Measurements from ENCODE around the gene TGM5.
"Not testable (repeated sequence)": the region's sequence is repeated elsewhere in the genome, so short reads cannot be mapped to it uniquely, and the experiment has no call there.

Gene TGM5

DNA sequence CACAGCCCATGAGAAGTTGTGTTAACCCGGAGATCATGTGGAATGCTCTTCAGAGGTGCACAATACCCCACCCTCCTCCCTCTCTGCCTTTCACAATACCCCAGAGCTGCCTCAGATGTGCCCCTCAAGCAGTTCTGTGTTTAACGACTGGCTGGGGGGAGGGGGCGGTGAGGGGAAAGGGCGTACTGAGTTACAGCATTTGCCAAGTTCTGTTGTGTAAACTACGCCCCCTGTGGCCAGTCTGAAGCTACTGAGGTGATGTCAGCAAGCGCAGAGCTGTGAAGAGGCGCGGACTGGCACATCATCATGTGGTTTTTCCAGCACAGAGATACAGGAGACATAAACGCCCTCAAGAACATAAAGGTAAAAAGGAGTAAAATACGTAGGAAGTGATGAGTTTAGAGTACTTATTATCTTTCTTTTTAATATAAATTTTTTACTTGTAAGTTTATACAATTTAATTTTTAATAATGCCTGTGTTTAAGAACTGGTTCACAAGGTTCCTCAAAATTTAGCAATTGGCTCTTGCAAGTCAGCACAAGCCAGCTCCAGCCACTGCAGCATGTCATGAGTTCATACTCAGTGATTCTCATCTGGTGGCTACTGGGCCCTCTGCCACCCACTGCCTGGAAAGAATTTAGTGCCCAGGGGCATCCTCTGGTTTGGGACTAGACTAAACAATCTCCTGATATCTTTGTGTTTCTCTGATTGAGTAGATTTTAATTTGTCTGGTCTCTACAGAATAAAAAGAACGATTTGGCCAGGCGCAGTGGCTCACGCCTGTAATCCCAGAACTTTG is 47.6 kb downstream of the TGM5 start:
- DNase-seq (ENCODE audit: low read depth, low spot score), result no peak

DNA sequence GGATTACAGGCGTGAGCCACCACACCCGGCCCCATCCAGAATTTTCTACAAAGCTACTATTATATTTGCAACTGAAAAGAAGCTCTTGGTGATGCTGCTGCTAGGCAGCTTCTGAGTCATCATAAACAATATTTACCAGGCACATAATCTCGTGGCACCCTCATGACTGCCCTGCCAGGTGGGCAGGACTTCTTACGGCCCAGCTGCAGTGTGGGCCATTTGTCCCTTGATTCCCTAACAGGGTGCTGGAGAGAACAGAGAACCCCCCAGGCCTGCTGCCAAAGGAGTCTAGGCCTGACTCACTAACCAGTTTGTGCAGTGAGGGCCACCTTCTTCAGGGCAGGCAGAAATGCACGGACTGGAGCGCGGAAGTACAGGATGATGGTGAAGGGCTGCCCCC is 50.8 kb downstream of the TGM5 start:
- DNase-seq (ENCODE audit: low read depth, low spot score), result no peak

DNA sequence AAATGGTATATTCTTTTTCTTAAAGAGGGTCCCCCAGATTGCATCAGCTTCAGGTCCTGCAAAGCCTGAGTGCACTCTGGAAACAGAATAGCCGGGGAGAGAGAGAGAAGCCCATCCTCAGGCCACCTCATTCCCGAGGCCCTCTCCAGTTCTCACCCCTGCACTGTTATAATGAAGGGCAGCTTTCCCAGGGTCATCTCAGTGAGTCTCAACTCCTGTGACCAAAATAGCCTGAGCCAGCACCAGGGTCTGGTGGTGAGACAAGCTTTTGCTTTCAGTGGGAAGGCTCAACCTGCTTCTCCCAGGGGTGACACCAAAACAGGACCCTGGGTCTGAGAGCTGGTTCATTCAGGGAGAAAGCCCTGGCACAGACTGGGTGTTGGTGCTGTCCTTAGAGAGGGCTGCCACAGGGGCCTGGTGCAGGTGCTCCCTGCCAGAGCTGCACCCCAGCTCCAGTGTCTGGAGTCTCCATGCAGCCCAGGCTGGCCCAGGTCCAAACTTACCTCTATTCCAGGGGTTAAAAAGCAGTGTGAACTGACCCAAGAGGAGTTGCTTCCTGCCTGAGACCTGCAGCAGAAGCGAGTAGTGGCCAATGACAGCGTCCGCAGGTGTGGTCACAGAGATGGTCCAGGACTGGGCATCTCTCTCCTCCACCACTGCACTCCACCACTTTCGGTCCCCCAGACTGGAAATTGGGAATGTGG is 52.0 kb downstream of the TGM5 start:
- DNase-seq (ENCODE audit: low read depth, low spot score), result no peak

DNA sequence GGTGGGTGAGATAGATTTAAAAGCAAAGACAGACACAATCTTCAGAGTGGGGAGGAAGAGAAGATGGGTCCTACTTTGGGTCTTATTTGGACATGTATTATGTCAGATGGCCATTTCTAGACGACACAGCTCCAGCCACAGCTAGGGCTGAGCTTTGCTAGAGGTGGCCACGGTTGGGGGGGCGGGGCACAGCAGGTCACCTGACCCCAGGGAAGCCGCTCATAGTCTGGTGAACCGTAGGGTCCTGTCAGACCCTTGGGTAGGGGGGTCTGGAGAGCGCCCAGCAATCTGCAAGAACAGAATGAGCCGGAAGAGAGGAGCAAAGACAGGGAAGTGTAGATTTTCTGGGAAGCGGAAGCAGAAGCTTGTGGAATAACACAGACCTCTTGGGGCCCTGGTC is 52.6 kb downstream of the TGM5 start:
- DNase-seq (ENCODE audit: low read depth, low spot score), result no peak

DNA sequence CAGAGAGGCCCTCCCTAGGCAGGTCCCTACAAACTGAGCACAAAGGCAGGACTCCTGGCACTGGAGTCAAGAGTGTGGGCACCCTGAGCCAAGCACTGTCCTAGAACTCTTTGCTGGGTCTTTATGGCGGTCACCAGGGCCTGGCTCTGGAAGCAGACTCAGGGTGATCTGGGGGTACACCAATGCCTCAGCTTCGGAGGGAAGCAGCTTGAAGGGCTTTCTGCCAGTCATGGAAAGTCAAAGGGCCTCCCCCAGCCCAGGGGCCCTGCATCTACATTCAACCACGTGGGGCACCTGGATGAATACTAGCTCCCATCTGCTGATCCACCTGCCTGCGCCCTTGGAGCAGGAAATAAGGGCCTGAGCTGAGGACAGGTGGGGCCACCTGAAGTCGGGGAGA is 53.3 kb downstream of the TGM5 start:
- DNase-seq (ENCODE audit: low read depth, low spot score), result no peak

DNA sequence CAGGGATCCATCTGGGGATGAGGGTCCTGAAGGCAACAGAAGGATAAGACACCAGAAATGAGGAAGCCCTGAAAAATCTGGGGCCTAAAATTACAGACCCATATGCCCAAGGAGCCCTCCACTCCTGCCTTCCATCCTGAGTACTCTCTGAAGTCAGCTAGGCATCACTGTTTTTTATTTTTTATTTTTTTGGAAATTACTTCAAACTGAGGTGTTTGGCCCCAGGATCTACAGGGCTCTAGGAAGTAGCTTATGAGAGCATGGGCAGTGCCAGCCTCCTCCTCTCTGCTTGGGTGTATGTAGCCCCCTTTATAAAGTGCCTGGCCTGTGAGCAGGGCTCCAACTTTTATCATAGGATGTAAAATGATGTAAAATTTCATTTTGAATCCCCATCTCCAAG is 53.8 kb downstream of the TGM5 start:
- no peak for DNase-seq (ENCODE audit: low read depth, low spot score)

DNA sequence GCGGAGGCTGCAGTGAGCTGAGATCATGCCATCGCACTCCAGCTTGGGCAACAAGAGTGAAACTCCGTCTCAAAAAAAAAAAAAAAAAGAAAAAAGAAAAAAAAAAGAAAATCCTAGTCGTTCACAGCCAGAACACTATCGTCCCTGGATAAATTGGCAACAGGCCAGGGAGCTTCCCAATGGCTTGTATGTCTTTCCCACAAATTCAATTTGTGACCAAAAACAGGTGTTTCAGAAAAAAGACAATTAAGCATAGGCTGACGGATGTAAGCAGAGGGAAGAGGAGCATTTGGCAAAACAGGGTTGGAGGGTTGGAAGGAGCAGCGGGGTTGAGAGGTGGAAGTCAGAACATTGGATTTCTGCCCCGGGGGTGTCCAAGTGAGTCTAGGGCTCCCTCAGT is 54.4 kb downstream of the TGM5 start:
- DNase-seq (ENCODE audit: low read depth, low spot score), result no peak

DNA sequence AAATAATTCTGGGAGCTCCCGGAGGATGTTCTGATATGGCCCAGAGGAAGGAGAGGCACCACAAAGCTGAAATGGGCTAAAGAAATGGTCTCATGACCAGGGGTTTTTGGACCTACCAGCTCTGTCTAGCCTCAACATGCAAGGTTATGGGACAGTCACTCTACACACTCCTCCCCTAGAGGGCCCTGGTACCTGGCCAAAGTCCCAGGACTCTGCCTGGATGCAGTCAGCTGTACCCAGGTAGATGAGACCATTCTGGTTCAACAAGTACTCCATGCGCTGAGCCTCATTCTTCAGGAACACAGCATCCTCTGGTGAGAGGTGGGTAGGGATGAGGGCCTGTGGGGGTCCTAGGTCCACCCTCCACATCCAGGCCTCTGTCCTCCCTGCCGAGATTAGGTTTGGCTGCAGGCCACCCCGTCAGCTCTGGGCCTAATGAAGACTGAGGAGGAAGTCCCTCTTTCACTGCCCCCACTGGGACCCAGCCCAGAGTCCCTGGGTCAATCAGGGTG is 55.4 kb downstream of the TGM5 start:
- DNase-seq (ENCODE audit: low read depth, low spot score), result no peak

DNA sequence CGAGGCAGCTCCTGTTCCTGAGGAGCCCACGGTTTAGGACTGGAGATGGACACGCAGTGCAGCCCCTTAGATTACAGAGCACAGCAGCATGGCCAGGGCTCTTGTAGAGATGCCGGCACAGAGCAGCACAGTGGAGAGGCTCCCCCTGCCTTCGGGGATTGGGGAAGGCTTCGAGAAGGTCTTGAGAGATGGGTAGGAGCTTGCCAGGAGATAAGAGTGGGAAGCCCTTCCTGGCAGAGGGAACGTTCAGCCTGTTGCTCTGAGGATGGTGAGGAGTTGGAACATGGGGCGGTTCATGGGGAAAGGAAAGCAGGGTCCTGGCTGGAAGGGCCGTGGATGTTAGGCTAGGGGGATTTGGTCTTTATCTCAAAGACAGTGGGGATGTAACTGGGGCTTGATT is 55.9 kb downstream of the TGM5 start:
- no peak for DNase-seq (ENCODE audit: low read depth, low spot score)

DNA sequence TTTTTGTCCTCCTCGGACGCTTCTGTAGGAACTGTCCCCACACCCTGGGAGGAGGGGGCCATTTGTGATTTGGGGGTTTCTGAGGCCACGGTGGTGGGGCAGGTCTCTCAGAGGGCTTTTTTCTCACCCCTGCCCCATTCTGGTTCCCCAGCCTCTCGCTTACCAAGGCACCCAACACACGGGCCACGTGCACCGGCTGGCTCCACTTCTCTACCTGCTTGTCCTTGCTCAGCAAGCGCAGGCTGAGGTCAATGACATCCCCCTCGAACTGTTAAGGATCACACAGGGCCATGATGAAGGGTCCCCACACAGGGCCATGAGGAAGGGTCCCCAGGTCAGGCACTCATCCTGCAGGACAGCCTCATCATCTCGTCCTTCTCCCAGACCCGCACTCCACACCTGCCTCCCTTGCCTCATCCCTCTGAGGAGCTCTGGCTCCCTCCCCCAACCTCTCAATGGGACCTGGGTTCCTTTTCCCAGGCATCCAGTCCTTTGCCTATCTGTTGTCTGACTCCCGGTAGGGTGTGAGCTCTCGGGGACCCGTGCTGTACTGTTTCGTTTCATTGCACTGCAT is 56.5 kb downstream of the TGM5 start:
- DNase-seq (ENCODE audit: low read depth, low spot score), result no peak

DNA sequence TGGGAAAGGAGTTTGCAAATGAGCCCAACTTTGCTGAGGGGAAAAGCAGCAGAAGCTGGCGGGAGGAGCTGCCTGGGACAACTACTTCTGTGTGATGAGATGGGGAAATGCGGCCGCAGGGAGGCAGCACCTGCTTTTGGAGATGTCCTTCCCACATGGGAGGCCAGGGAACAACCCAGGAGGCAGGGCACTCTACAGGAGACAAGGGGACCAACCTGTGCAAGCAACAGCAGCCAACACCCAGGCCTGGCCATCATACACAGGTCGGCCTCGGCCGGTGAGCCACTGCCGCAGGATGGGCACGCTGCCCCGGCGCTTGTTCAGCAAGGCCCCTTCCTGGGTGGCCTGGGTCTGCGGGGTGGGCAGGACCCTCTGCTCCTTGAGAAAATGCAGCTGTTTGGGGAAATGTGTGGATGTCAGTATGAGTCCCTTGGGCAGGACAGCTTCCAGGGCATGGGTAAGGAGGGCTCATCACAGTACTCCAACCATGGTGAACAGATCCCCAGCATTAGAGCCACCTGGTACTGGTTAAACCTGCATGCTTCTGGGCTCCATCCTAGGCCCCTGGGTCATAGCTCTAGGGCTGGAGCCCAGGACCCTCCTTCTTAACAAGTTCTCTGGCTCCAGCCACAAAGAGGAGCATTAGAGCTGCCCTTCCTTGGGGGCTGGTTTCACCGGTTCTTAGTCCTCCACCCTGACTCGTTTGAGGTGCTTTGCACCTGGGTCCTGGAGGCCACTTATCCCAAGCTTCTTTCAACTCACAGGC is 57.5 kb downstream of the TGM5 start:
- DNase-seq (ENCODE audit: low read depth, low spot score), result no peak

DNA sequence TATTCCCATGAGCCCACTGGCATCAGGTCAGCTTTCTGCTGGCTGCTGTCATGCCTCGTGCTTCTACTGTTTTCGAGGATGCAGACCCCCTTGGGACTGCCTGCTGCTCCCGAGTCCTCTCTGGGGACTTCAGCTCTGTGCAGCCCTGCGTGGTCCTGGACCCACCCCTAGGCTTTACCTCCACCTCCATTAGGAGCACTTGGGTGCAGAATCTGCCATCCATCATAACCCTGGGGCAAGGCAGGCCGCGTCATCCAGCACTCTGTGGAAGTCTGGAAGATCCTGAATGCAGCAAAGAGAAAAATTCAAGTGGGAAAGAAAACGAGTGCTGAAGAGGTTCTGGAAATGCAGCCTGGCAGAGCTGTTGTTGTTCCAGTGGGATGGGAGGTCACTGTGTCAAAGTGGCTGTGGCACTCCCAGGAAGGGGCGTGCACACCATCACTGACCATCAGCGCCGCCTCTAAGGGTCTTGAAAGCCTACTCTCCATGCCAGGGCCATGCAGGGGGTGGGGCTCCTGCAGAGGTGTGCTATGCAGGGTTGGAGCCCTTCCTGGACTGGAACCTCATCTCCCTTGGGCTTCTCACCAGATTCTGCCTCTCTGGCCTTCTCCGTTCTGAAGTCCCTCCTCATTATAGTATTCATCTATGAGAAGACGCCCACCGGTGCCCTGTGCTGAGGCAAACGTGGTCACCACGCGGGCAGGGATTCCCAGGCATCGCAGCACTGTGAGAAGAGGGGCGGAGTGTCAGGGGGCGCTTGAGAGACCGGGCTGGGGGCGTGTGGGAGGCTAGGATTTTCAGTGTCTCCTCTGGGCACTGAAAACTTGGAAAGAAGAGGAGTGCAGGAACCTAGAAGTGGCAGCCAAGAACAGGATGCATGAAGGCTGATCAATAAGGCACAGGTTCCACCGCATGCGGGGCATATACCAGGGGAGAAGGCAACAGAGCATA is 58.4 kb downstream of the TGM5 start:
- no peak for DNase-seq (ENCODE audit: low read depth, low spot score)

DNA sequence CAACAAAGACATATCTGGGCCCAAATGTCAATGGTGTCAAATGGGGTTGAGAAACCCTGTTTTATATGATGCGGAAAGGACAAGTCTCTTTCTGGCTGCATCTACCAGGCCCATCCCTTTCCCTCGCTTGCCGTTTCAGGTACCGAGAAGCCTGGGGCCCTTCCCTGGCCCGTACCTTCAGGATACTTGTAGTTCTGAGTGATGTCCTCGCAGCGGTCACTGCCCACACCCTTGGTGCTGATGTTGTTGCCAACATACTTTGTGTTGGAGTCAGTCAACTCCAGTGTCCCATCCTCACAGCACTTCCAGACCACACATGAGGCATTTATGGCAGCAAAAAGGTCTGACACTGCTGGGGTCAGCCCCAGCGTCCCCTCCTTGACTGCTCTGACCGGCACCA is 59.7 kb downstream of the TGM5 start:
- DNase-seq (ENCODE audit: low read depth, low spot score), result no peak

DNA sequence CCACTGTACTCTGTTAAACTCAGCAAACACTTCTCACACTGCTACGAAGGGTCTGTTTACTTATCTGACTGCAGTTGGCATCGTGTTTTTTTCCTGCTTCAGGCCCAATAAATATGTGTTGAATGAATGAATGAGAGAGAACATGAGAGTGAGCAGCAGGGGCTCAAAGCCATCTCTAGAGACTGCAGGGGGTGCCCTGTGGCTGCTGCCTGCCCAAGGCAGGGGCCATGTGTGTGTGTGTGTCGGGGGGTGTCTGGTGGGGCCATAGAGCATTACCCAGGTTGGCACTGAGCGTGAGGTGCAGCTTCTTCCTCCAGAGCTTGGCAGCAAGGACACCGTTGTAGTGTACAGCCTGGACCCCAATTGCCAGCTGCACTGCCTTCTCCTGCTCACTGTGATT is 60.7 kb downstream of the TGM5 start:
- no peak for DNase-seq (ENCODE audit: low read depth, low spot score)

DNA sequence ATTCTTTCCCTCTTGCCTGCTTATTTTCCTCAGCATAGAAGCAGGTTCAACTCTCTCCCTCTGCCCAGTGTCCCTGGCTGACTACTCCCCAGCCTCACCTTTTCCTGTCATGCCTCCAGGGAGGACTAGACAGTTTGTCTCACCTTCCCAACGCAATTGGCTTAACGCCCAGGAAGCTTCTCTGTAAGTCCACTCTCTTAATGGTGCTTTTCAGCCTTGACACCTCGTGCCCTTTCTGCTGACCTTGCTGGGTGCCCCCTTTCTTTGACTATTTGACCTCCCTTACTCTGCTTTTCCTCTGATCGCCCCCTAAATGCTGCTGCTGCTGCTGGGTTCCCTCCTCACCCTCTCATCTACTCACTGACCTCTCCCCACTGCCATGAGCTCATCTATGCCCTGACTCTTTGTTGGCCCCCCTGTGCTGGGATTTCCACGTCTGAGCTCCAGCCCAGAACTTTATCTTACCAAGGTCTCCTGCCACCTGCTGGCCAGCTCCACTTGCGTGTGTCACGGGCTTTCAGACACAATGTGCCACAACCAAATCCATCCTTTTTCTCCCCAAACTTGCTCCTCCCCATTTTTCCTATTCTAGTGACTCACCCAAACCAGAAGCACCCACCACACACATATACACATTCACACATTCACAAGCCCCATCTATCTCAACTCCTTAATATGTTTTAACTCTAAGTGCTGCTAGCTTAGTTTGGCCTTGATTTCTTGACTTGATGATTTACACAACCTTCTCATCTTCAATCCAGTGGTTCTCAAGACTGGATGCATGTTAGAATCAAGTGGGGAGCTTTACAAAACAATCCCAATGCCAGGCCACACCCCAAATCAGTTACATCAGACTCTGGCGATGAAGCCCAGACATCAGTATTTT is 62.5 kb downstream of the TGM5 start:
- DNase-seq (ENCODE audit: low read depth, low spot score), result no peak

DNA sequence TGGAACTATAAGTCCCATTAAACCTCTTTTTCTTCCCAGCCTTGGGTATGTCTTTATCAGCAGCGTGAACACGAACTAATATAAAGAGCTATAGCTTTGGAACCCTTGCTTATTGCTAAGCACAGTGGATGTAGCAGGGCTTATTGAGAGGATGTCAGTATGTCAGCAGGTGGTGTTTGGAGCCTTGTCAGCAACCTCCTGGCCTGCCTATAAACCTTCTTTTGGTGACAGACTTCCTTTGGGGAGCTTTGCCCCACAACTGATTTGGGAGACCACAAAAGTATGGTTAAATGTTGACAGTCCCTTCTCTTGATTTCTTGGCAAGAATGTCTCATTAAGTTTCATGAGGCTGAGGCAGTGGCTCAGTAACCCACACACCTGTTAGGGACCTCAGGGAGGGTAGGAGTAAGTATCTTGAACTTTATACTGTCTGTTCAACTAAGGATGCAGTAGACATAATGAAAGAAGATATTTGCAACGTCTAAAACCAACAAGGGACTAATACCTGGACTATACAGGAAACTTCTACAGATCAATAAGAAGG is 66.7 kb downstream of the TGM5 start:
- no peak for DNase-seq (ENCODE audit: low read depth, low spot score)

DNA sequence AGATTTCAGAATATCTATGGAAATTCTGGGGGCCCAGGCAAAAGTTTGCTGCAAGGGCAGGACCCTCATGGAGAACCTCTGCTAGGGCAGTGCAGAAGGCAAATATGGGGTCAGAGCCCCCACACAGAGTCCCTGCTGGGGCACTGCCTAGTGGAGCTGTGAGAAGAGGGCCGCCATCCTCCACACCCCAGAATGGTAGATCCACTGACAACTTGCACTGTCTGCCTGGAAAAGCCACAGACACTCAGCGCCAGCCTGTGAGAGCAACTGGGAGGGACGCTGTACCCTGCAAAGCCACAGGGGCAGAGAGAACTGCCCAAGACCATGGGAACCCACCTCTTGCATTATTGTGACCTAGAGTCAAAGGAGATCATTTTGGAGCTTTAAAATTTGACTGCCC is 67.7 kb downstream of the TGM5 start:
- DNase-seq (ENCODE audit: low read depth, low spot score), result no peak

DNA sequence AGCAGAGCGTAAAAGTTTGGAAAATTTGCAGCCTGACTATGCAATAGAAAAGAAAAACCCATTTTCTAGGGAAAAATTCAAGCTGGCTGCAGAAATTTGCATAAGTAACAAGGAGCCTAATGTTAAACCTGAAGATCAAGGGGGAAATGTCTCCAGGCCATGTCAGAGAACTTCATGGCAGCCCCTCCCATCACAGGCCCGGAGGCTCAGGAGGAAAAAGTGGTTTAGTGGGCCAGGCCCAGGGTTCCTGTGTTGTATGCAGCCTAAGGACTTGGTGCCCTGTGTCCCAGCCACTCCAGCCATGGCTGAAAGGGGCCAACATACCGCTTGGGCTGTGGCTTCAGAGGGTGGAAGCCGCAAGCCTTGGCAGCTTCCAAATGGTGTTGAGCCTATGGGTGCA is 68.2 kb downstream of the TGM5 start:
- not testable (repeated sequence) for DNase-seq (ENCODE audit: low read depth, low spot score)

DNA sequence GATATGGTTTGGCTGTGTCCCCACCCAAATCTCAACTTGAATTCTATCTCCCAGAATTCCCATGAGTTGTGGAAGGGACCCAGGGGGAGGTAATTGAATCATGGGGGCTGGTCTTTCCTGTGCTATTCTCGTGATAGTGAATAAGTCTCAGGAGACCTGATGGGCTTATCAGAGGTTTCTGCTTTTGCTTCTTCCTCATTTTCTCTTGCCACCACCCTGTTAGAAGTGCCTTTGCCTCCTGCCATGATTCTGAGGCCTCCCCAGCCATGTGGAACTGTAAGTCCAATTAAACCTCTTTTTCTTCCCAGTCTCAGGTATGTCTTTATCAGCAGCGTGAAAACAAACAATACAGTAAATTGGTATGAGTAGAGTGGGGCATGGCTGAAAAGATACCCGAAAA is 69.0 kb downstream of the TGM5 start:
- DNase-seq (ENCODE audit: low read depth, low spot score), result not testable (repeated sequence)
